Endodermal cell (in vitro differentiated cells): ENCODE measurements around the gene SNRPD2. TPM values are rescaled to one million over a fixed set of nuclear protein-coding genes. Genes with fewer than 3 reads are reported as not detected.
A peak's percentile ranks its signal among the peaks of the same experiment; 100 is the strongest.

ENCODE experiments used
- DNase-seq: peaks from one replicate; pipeline ENCODE4 v3.0.0-alpha.2; 2017
- H3K27ac ChIP-seq: 2 replicates; pipeline ENCODE4 v1.5.1; 2013; ENCODE audit warnings: mild to moderate bottlenecking, low read depth, low read length, moderate library complexity
- H3K27me3 ChIP-seq: 2 replicates; pipeline ENCODE4 v1.6.1; 2013; ENCODE audit warnings: mild to moderate bottlenecking, low read length, moderate library complexity; ENCODE audit not compliant: insufficient read depth, control insufficient read depth, poor library complexity, severe bottlenecking
- H3K36me3 ChIP-seq: 2 replicates; pipeline ENCODE4 v1.7.0; 2013; ENCODE audit warnings: mild to moderate bottlenecking, low read length, moderate library complexity; ENCODE audit not compliant: control insufficient read depth, insufficient read depth
- H3K4me1 ChIP-seq: one replicate; pipeline ENCODE4 v1.7.0; 2013; ENCODE audit warnings: low read length; ENCODE audit not compliant: control insufficient read depth, insufficient read depth
- H3K4me3 ChIP-seq: 2 replicates; pipeline ENCODE4 v1.5.1; 2013; ENCODE audit warnings: mild to moderate bottlenecking, low read length, moderate library complexity
- H3K9ac ChIP-seq: 2 replicates; pipeline ENCODE4 v1.6.1; 2013; ENCODE audit warnings: mild to moderate bottlenecking, low read length, moderate library complexity; ENCODE audit not compliant: poor library complexity, severe bottlenecking; ENCODE audit errors: extremely low read depth
- H3K9me3 ChIP-seq: 2 replicates; pipeline ENCODE4 v1.6.1; 2013; ENCODE audit warnings: mild to moderate bottlenecking, low read length, moderate library complexity; ENCODE audit not compliant: control insufficient read depth
- H3K27ac Mint-ChIP-seq: 2 replicates; pipeline ENCODE4 v1.8.0; 2020; ENCODE audit warnings: mixed read lengths
- H3K27me3 Mint-ChIP-seq: 2 replicates; pipeline ENCODE4 v1.8.0; 2021; ENCODE audit warnings: mild to moderate bottlenecking, mixed read lengths; ENCODE audit not compliant: insufficient read depth
- H3K36me3 Mint-ChIP-seq: 2 replicates; pipeline ENCODE4 v1.8.0; 2020; ENCODE audit warnings: low read depth, mixed read lengths
- H3K4me1 Mint-ChIP-seq: 2 replicates; pipeline ENCODE4 v1.8.0; 2020; ENCODE audit warnings: mixed read lengths
- H3K4me3 Mint-ChIP-seq: 2 replicates; pipeline ENCODE4 v1.8.0; 2020; ENCODE audit warnings: mild to moderate bottlenecking, moderate library complexity, mixed read lengths
- H3K9me3 Mint-ChIP-seq: 2 replicates; pipeline ENCODE4 v1.8.0; 2020; ENCODE audit warnings: mild to moderate bottlenecking, mixed read lengths
- WGBS, 2 experiments: methylation state at CpG; one replicate each; pipeline versions ENCODE4 v1.1.5 to v1.1.7; 2013; ENCODE audit warnings: missing lambda C conversion rate in 2 of 2, mixed read lengths in 1 of 2; ENCODE audit not compliant: insufficient coverage in 1 of 2, insufficient read length in 1 of 2; 5-methylcytosine and 5-hydroxymethylcytosine counted together
- total RNA-seq, 2 donors: library from RNA; stranded (reverse); fragmentation: NEBNext Ultra II Directional in 1 of 2; extraction: Animal tissue kit (Norgen Biotek cat#: 25700) in 1 of 2; gene quantifications; 2 replicates in 1 of 2; 3 replicates in 1 of 2; pipeline ENCODE4 v1.2.1, GENCODE V29; 2021
- TF ChIP-seq, protein P1 (sequence below): fragments of 200-600 bp; sonication (generic); conservative IDR thresholded peaks from 2 replicates; pipeline ENCODE4 v1.5.0; 2021; ENCODE audit warnings: antibody characterized with exemption, mild to moderate bottlenecking

SNRPD2 gene
- total RNA-seq, 2 donors from 2014 or later = 644 to 654 TPM

DNA sequence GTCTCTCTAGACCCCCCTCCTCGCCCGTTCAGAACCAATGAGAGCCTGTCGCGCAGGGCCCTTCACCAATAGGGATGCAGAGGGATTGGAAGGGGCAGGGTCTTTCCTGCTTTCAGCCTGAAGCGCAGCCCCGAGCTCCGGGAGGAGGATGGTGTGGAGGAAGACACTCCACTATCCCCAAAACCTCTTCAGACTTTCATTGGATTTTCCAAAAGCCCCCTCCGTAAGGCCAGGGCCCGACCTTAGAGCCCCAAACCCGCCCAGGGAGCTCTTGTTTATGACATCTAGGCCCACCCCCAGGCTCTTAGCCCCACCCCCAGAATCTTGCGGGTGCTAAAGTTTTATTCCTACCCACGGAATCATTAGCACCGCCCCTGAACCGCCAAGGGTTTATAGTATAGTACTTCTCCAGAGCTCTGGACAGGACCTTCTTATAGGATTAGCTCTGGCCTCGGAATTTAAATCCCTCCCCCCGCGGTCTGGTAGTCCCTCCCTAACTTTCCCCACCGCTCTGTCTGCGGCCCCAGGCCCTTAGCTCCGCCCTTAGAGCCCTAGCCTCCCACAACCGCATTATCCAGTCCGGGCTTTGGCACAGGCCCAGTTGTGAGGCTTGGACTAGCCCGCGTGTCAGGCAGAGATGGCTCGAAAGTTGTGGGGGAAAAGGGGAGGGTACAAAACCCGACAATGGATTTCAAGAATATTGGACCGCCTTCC lies 46.0 kb downstream of the SNRPD2 start:
- Mint-ChIP-seq H3K4me3 (peak overlapping the region; percentile 48), H3K4me1 (peaks cover 9% of the 10 kb centered on the region), H3K36me3 (no peaks in the 10 kb centered on the region), H3K9me3 (peaks cover 15% of the 10 kb centered on the region), H3K27ac (no peak overlapping the region), H3K27me3 (peaks cover 8% of the 10 kb centered on the region)
- Histone ChIP-seq H3K9ac (no peak overlapping the region), H3K4me3 (peak overlapping the region; percentile 45), H3K27me3 (no peaks in the 10 kb centered on the region), H3K4me1 (no peaks in the 10 kb centered on the region), H3K36me3 (no peaks in the 10 kb centered on the region), H3K27ac (no peak overlapping the region), H3K9me3 (no peaks in the 10 kb centered on the region)
- DNase-seq = peak; percentile 94
- TF ChIP-seq, protein P1, sequence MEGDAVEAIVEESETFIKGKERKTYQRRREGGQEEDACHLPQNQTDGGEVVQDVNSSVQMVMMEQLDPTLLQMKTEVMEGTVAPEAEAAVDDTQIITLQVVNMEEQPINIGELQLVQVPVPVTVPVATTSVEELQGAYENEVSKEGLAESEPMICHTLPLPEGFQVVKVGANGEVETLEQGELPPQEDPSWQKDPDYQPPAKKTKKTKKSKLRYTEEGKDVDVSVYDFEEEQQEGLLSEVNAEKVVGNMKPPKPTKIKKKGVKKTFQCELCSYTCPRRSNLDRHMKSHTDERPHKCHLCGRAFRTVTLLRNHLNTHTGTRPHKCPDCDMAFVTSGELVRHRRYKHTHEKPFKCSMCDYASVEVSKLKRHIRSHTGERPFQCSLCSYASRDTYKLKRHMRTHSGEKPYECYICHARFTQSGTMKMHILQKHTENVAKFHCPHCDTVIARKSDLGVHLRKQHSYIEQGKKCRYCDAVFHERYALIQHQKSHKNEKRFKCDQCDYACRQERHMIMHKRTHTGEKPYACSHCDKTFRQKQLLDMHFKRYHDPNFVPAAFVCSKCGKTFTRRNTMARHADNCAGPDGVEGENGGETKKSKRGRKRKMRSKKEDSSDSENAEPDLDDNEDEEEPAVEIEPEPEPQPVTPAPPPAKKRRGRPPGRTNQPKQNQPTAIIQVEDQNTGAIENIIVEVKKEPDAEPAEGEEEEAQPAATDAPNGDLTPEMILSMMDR = no peak
- 45 to 68% methylated on average over 20 to 24 of the region's 27 CpGs for WGBS, 2 experiments

DNA sequence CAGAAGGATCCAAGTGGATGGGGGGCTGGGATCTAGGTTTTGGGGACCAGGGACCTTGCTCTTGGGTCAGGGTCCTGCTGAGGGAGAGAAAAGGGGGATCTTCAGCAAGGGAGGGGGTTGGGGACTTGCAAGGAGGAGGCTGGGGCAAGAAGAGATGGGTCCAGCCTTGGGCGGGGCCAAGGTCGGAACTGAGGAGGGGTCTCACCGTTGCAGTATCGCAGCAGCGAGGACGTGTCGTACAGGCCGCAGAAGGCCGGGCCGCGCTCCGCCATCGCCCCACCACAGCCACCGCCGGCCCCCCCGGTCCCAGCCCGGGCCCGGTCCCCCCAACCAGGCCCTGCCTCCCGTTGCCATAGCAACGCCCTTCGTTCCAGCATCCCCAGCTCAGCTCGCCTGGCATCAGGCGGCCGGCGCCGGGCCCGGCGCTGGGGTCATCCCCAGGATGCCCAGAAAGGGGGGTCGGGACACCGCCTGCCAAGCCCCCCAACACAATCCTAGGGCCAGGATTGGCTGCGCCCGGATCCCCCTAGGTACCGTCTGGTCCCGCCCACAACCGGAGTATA lies 46.6 kb downstream of the SNRPD2 start:
- H3K27ac Mint-ChIP-seq = no peak overlapping the region
- no peaks in the 10 kb centered on the region for H3K36me3 Mint-ChIP-seq
- no peaks in the 10 kb centered on the region for H3K27me3 ChIP-seq
- no peak overlapping the region for H3K4me3 ChIP-seq
- no peak for DNase-seq
- TF ChIP-seq, protein P1 = no peak
- no peaks in the 10 kb centered on the region for H3K36me3 ChIP-seq
- no peaks in the 10 kb centered on the region for H3K4me1 ChIP-seq
- no peaks in the 10 kb centered on the region for H3K9me3 ChIP-seq
- peaks cover 8% of the 10 kb centered on the region for H3K27me3 Mint-ChIP-seq
- no peak overlapping the region for H3K27ac ChIP-seq
- H3K9me3 Mint-ChIP-seq = peaks cover 15% of the 10 kb centered on the region
- 73 to 91% methylated on average over 18 to 35 of the region's 35 CpGs for WGBS, 2 experiments
- peak overlapping the region; percentile 48 for H3K4me3 Mint-ChIP-seq
- H3K4me1 Mint-ChIP-seq = peaks cover 9% of the 10 kb centered on the region
- H3K9ac ChIP-seq = no peak overlapping the region

DNA sequence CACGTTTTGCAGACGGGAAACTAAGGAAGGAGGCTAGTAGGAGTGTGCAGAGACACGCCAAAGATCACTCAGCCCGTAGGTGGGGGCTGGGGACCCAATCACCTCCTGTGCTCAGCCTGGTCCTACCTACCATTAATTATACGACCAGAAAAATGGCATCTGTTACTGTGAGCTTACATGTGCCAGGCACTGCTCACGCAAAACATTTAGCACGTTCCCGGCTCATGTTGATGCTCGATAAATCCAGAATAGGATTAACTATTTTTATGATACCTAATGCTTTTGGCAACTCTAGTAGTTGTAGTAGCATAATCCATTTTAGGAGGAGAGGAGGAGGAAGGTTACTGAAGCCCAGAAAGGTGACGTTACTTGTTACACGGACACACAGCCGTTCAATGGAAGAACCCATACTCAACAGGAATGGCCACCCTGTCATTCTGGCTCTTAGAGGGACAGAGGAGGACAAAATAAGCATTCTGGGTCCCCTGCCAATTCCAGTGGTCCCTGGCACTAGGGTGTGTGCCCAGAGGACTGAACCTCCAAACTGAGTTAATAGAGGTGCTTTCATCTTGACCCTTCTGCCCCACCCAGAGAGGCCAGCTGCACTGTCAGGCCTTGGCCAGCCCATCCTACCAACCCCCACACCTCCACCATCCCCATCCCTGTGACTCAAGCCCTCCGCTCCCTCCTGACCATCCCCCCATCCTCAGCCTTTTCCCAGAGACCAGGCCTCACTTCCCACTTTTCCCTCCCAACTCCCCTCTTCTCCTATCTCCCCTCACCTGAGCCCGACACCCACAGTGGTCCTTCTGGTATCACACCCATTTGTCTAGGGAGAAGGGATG lies 47.6 kb downstream of the SNRPD2 start:
- Histone ChIP-seq H3K27ac (no peak overlapping the region), H3K9me3 (no peaks in the 10 kb centered on the region), H3K27me3 (no peaks in the 10 kb centered on the region), H3K9ac (no peak overlapping the region), H3K4me3 (peak overlapping the region; percentile 83), H3K4me1 (no peaks in the 10 kb centered on the region), H3K36me3 (no peaks in the 10 kb centered on the region)
- Mint-ChIP-seq H3K4me3 (peak overlapping the region; percentile 77), H3K27me3 (peaks cover 8% of the 10 kb centered on the region), H3K4me1 (peaks cover 9% of the 10 kb centered on the region), H3K9me3 (peaks cover 15% of the 10 kb centered on the region), H3K36me3 (no peaks in the 10 kb centered on the region), H3K27ac (no peak overlapping the region)
- WGBS, 2 experiments = 56 to 61% methylated on average over 7 to 14 of the region's 14 CpGs
- TF ChIP-seq, protein P1 = no peak
- peak; percentile 51 for DNase-seq
